Measurements from ENCODE around the gene CSTF3. TPM values are rescaled to one million over a fixed set of nuclear protein-coding genes. Genes with fewer than 3 reads are reported as not detected.

Gene CSTF3
- total and polyA plus RNA-seq, 8 donors, result 5.0 to 25.4 (median 11.7) TPM

DNA sequence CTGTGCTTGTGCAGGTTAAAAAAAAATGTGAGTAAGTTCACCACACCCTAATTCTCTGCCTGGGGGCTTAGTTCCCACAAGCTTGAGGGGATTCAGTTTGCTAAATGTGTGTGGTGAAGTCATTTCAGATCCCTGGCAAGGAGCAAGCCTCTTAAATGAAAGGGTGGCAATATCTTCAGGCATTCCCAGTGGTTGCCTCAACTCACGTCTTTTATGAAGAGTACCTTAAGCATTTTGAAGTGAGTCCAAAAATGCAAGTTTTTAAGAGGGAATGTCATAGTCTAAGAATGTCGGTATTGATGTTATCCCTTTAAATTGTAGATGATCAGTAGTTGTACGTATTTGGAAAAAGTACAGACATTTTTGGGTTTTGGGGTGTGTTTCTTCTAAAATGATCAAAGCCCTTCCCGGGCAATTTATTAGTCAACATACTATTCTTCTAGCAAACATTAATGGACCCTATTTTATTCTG, 117.0 kb downstream of the CSTF3 start:
- FAIRE-seq, result no peak
- WGBS, 2 donors, result 72% methylated on average over 4 of the region's 4 CpGs

DNA sequence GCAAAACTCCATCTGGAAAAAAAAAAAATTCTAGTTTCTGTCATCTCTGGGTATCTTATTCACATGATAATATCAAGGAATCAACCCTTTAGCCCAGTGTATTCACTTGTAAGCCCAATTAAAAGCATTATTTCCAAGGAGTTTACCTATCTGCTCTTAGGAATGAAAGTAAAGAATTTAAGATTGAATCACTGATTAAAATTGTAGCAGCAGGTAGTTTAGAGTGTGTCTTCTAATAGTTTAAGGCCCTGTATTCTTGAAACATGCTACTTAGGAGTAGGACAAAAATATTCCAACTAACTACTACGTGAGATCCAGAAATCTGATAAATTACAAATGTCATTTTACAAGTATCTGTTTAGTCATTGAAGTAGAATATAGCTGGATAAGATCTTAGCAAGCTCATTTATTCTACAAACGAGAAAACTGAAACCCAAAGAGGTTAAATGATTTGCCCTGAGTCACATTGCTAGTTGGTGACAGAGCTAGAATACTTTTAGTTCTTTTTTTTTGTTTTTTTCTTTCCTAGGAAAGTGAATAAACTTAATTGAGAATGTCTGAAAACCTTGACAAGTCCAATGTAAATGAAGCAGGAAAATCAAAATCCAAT, 118.0 kb downstream of the CSTF3 start:
- no peaks in the 10 kb centered on the region for H3K9me3 ChIP-seq
- H3K4me1 ChIP-seq, result peaks cover 0 to 3% (median 2%) of the 10 kb centered on the region in 3 donors
- no peak for FAIRE-seq
- TF ChIP-seq, protein P1, sequence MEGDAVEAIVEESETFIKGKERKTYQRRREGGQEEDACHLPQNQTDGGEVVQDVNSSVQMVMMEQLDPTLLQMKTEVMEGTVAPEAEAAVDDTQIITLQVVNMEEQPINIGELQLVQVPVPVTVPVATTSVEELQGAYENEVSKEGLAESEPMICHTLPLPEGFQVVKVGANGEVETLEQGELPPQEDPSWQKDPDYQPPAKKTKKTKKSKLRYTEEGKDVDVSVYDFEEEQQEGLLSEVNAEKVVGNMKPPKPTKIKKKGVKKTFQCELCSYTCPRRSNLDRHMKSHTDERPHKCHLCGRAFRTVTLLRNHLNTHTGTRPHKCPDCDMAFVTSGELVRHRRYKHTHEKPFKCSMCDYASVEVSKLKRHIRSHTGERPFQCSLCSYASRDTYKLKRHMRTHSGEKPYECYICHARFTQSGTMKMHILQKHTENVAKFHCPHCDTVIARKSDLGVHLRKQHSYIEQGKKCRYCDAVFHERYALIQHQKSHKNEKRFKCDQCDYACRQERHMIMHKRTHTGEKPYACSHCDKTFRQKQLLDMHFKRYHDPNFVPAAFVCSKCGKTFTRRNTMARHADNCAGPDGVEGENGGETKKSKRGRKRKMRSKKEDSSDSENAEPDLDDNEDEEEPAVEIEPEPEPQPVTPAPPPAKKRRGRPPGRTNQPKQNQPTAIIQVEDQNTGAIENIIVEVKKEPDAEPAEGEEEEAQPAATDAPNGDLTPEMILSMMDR (IDR thresholded peaks at IDR 0.05), result no peak
- 61 to 64% methylated on average over 2 of the region's 2 CpGs for WGBS, 2 donors
- no peak for ATAC-seq
- H3K36me3 ChIP-seq, result no peaks in the 10 kb centered on the region
- H3K27ac ChIP-seq, result no peak overlapping the region
- no peak overlapping the region for H3K4me3 ChIP-seq
- no peak for DNase-seq
- H3K27me3 ChIP-seq, result no peaks in the 10 kb centered on the region
- intact Hi-C loops (cut with DNase I), result no loop called here

More for the DNA sequence above, 117.0 kb downstream of the CSTF3 start:
- Histone ChIP-seq H3K27ac (no peak overlapping the region), H3K4me1 (peaks cover 0 to 3% (median 2%) of the 10 kb centered on the region in 3 donors), H3K4me3 (no peak overlapping the region), H3K27me3 (no peaks in the 10 kb centered on the region), H3K9me3 (no peaks in the 10 kb centered on the region), H3K36me3 (no peaks in the 10 kb centered on the region)
- intact Hi-C loops (cut with DNase I), result no loop called here
- no peak for ATAC-seq
- TF ChIP-seq, protein P1 (IDR thresholded peaks at IDR 0.05), result no peak
- no peak for DNase-seq

DNA sequence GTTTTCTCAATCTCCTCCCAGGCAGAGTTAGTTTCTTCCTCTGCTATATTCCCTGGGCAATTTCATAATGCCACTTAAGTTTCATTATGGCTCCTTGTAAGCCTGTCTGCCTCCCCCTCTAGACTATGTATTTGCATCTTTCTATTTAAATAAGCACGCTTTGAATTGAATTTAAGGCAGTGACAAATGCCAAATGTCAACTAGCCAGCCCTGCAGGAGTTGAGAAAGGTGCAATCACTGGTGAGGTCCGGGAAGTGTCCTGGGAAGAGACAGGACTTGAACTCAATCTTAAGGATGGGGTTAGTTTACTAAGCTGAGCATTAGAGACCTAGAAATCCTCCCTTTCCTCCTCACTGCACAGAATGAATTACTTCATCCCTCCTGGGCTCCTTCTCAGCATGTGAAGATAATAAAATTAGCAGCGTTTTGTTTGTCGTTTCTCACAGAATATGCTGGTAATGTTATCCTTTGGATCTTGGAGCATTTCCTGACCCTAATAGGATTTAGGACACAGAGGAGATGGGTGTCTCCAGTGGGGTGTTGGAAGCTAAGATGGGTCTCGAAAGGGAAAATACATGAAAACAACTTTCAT, 120.3 kb downstream of the CSTF3 start:
- TF ChIP-seq, protein P1 (IDR thresholded peaks at IDR 0.05), result no peak
- Histone ChIP-seq H3K4me1 (peaks cover 0 to 3% (median 2%) of the 10 kb centered on the region in 3 donors), H3K36me3 (no peaks in the 10 kb centered on the region), H3K27ac (no peak overlapping the region), H3K9me3 (no peaks in the 10 kb centered on the region), H3K4me3 (peak overlapping the region in 3 of 4 donors; percentile 78 to 97 (median 92)), H3K27me3 (no peaks in the 10 kb centered on the region)
- 45 to 51% methylated on average over 5 of the region's 5 CpGs for WGBS, 2 donors
- no peak for ATAC-seq
- intact Hi-C loops (cut with DNase I), result no loop called here
- no peak for FAIRE-seq
- DNase-seq, result no peak

DNA sequence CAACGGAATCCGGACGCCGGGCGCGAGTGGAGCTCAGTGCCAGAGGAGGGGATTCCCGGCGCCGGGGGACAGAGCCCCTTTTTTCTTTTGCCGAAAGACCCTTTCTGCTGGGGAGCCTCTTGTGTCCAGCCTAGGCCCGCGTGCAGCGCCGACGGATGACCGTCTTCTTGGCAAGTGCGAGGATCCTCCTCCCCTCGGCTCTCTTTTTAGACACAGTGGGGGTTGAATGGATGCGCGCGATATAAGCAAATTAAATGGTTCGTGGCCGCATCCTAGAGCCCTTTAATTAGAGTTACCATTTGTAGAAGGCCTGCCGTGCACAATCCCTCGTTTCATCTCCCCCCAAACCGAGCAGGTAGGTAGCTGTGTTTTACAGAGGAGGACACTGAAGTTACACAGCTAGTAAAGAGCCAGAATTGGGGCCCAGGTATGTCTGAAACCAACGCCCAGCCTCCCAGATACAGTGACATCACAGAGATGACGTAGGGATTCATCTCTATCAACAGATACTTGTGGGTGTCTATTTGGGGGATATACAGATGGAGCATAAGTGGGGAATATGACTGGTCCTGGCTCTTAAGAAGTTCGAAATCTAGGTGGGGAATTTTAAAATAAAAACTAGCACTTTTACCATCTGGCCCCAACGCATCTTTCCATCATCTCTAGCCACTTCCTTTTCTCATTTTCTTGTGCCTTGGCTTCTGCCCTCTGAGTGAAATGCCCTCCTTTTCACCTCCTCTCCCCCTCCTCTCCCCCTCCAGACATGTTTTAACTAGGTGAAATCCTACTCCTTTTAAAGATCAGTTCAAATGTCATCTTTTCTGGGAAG, 121.0 kb downstream of the CSTF3 start:
- no peaks in the 10 kb centered on the region for H3K36me3 ChIP-seq
- 4 to 6% methylated on average over 30 of the region's 30 CpGs for WGBS, 2 donors
- H3K4me3 ChIP-seq, result peak overlapping the region; percentile 78 to 97 (median 86)
- intact Hi-C loops (cut with DNase I), result no loop called here
- TF ChIP-seq, protein P1 (IDR thresholded peaks at IDR 0.05), result no peak
- FAIRE-seq (no peak), DNase-seq (no peak), ATAC-seq (peak in 1 of 4 donors; percentile 27)
- H3K4me1 ChIP-seq, result peaks cover 0 to 3% (median 2%) of the 10 kb centered on the region in 3 donors
- no peaks in the 10 kb centered on the region for H3K9me3 ChIP-seq
- H3K27ac ChIP-seq, result peak overlapping the region; percentile 95 to 99 (median 96)
- no peaks in the 10 kb centered on the region for H3K27me3 ChIP-seq
